Upper lobe of left lung (tissue), 4 donors: Measurements from ENCODE around the gene PRICKLE1.

Experiments
- POLR2A ChIP-seq, 4 donors: fragments of 450-650 bp; IDR thresholded peaks; one replicate each; pipeline ENCODE4 v1.5.1; 2016 to 2017; ENCODE audit warnings: antibody characterized with exemption in 4 of 4, mild to moderate bottlenecking in 2 of 4
- TF ChIP-seq, protein P1 (sequence below), 6 experiments: fragments of 450-650 bp in 4 of 6; fragments of 200-600 bp in 2 of 6; sonication (generic) in 2 of 6; IDR thresholded peaks; one replicate each; pipeline ENCODE4 v1.5.1; 2016 to 2019; ENCODE audit warnings: antibody characterized with exemption in 6 of 6

GRCh38 chr12:42486407-42486806 lies 103.1 kb downstream of the PRICKLE1 start:
- TF ChIP-seq, protein P1, sequence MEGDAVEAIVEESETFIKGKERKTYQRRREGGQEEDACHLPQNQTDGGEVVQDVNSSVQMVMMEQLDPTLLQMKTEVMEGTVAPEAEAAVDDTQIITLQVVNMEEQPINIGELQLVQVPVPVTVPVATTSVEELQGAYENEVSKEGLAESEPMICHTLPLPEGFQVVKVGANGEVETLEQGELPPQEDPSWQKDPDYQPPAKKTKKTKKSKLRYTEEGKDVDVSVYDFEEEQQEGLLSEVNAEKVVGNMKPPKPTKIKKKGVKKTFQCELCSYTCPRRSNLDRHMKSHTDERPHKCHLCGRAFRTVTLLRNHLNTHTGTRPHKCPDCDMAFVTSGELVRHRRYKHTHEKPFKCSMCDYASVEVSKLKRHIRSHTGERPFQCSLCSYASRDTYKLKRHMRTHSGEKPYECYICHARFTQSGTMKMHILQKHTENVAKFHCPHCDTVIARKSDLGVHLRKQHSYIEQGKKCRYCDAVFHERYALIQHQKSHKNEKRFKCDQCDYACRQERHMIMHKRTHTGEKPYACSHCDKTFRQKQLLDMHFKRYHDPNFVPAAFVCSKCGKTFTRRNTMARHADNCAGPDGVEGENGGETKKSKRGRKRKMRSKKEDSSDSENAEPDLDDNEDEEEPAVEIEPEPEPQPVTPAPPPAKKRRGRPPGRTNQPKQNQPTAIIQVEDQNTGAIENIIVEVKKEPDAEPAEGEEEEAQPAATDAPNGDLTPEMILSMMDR (IDR thresholded peaks at IDR 0.05), result no peak
- TF ChIP-seq POLR2A (IDR thresholded peaks at IDR 0.05), result no peak
